Natural killer cell (primary cell): ENCODE measurements around the gene ZC3H15. TPM values are rescaled to one million over a fixed set of nuclear protein-coding genes. Genes with fewer than 3 reads are reported as not detected.

Source experiments
- ATAC-seq, 3 donors: fragments of 150-1000 bp in 2 of 3; fragments of 200-7000 bp in 1 of 3; cut with Tn5 transposase; 1 replicate in 1 of 3; 2 replicates in 2 of 3; pipeline ENCODE4 v1.10.0; 2021; ENCODE audit warnings: mild to moderate bottlenecking in 2 of 3, moderate library complexity in 2 of 3
- DNase-seq, 2 donors: peaks; one replicate each; pipeline versions ENCODE4 v3.0.0 to v3.0.0-alpha.2; 2013 to 2021; ENCODE audit warnings: mixed read lengths in 1 of 2
- H3K27ac ChIP-seq: one replicate; pipeline ENCODE4 v1.5.1; 2013; ENCODE audit warnings: mild to moderate bottlenecking, low read length
- H3K27me3 ChIP-seq: one replicate; pipeline ENCODE4 v1.6.1; 2013; ENCODE audit warnings: low read length; ENCODE audit not compliant: control insufficient read depth, insufficient read depth
- H3K36me3 ChIP-seq: one replicate; pipeline ENCODE4 v1.6.1; 2013; ENCODE audit warnings: low read length; ENCODE audit not compliant: control insufficient read depth, insufficient read depth
- H3K4me1 ChIP-seq: one replicate; pipeline ENCODE4 v1.6.1; 2013; ENCODE audit warnings: low read length; ENCODE audit not compliant: control insufficient read depth, insufficient read depth
- H3K4me3 ChIP-seq: one replicate; pipeline ENCODE4 v1.5.1; 2013; ENCODE audit warnings: low read length
- H3K9me3 ChIP-seq: one replicate; pipeline ENCODE4 v1.6.1; 2013; ENCODE audit warnings: low read length; ENCODE audit not compliant: control insufficient read depth, insufficient read depth
- H3K27ac Mint-ChIP-seq, 2 donors: one replicate each; pipeline ENCODE4 v1.8.0; 2022; ENCODE audit warnings: mild to moderate bottlenecking in 2 of 2, mixed read lengths in 2 of 2, moderate library complexity in 1 of 2
- H3K27me3 Mint-ChIP-seq, 2 donors: one replicate each; pipeline ENCODE4 v1.8.0; 2022; ENCODE audit warnings: low read depth in 2 of 2, mixed read lengths in 2 of 2
- H3K36me3 Mint-ChIP-seq: one replicate; pipeline ENCODE4 v1.8.0; 2022; ENCODE audit warnings: mixed read lengths
- H3K4me1 Mint-ChIP-seq, 2 donors: one replicate each; pipeline ENCODE4 v1.8.0; 2022; ENCODE audit warnings: mixed read lengths in 2 of 2
- H3K4me3 Mint-ChIP-seq: one replicate; pipeline ENCODE4 v1.8.0; 2022; ENCODE audit warnings: mild to moderate bottlenecking, moderate library complexity, mixed read lengths
- H3K9me3 Mint-ChIP-seq, 2 donors: one replicate each; pipeline ENCODE4 v1.8.0; 2022; ENCODE audit warnings: mixed read lengths in 2 of 2
- CTCF ChIP-seq: fragments of 200-600 bp; IDR thresholded peaks from one replicate; pipeline ENCODE4 v1.8.0; 2022; ENCODE audit warnings: antibody characterized with exemption
- WGBS: methylation state at CpG from one replicate; pipeline ENCODE4 v1.1.7; 2013; ENCODE audit warnings: missing lambda C conversion rate; ENCODE audit not compliant: insufficient coverage; 5-methylcytosine and 5-hydroxymethylcytosine counted together
- intact Hi-C: fragments of 100-400 bp; cut with micrococcal nuclease; formaldehyde crosslinking; loops from one replicate; pipeline ENCODE4 v1.14.2; 2022
- total RNA-seq, 4 donors: library from RNA; stranded (reverse); fragments of 120-200 nt in 1 of 4; gene quantifications; one replicate each; pipeline versions ENCODE4 v1.2.3 to v1.2.4, GENCODE V29; 2013 to 2022

ZC3H15 gene
- total RNA-seq, 3 donors from 2014 or later (not counting 1 experiment from before 2014, with no cell fraction given) = 92.5 to 115 (median 106) TPM

GRCh38 chr2:186508263-186508662, 22.2 kb downstream of the ZC3H15 start:
- H3K27me3 ChIP-seq = no peaks in the 10 kb centered on the region
- no peaks in the 10 kb centered on the region for H3K4me1 ChIP-seq
- 94% methylated on average over 3 of the region's 3 CpGs for WGBS
- ATAC-seq (no peak), DNase-seq (no peak)
- TF ChIP-seq CTCF = no peak
- H3K27ac ChIP-seq = no peak overlapping the region
- H3K9me3 ChIP-seq = no peaks in the 10 kb centered on the region
- Mint-ChIP-seq H3K9me3 (no peaks in the 10 kb centered on the region), H3K27ac (peak overlapping the region in 1 of 2 donors; percentile 62), H3K4me1 (peaks cover 6 to 10% of the 10 kb centered on the region in 2 donors), H3K27me3 (no peaks in the 10 kb centered on the region), H3K4me3 (no peak overlapping the region), H3K36me3 (peaks cover 35% of the 10 kb centered on the region)
- peaks cover 79% of the 10 kb centered on the region for H3K36me3 ChIP-seq
- no peak overlapping the region for H3K4me3 ChIP-seq
- intact Hi-C loops = no loop called here

- Histone ChIP-seq H3K9me3 (no peaks in the 10 kb centered on the region), H3K36me3 (peaks cover 27% of the 10 kb centered on the region), H3K4me1 (no peaks in the 10 kb centered on the region), H3K4me3 (no peak overlapping the region), H3K27ac (no peak overlapping the region), H3K27me3 (no peaks in the 10 kb centered on the region)
- ATAC-seq = no peak
- Mint-ChIP-seq H3K27me3 (no peaks in the 10 kb centered on the region), H3K4me3 (no peak overlapping the region), H3K36me3 (peaks cover 7% of the 10 kb centered on the region), H3K9me3 (no peaks in the 10 kb centered on the region), H3K4me1 (peaks cover 5 to 12% of the 10 kb centered on the region in 2 donors), H3K27ac (no peak overlapping the region)
- no peak for DNase-seq
- intact Hi-C loops = no loop called here
- WGBS = 100% methylated on average over 2 of the region's 3 CpGs
- no peak for TF ChIP-seq CTCF
These were observed 29.3 kb downstream of the ZC3H15 start for GRCh38 chr2:186515376-186515775.

- intact Hi-C loops = no loop called here
- Histone ChIP-seq H3K9me3 (no peaks in the 10 kb centered on the region), H3K4me1 (no peaks in the 10 kb centered on the region), H3K4me3 (no peak overlapping the region), H3K27me3 (no peaks in the 10 kb centered on the region), H3K36me3 (peaks cover 24% of the 10 kb centered on the region), H3K27ac (no peak overlapping the region)
- 100% methylated on average over 1 of the region's 1 CpG for WGBS
- ATAC-seq (no peak), DNase-seq (no peak)
- Mint-ChIP-seq H3K4me3 (no peak overlapping the region), H3K36me3 (peaks cover 7% of the 10 kb centered on the region), H3K9me3 (no peaks in the 10 kb centered on the region), H3K27ac (no peak overlapping the region), H3K4me1 (peaks cover 5 to 12% of the 10 kb centered on the region in 2 donors), H3K27me3 (no peaks in the 10 kb centered on the region)
- no peak for TF ChIP-seq CTCF
These were observed 30.3 kb downstream of the ZC3H15 start for GRCh38 chr2:186516396-186516795.

GRCh38 chr2:186517090-186517489, 31.0 kb downstream of the ZC3H15 start:
- Histone ChIP-seq H3K36me3 (peaks cover 18% of the 10 kb centered on the region), H3K4me1 (no peaks in the 10 kb centered on the region), H3K27me3 (no peaks in the 10 kb centered on the region), H3K9me3 (no peaks in the 10 kb centered on the region), H3K4me3 (no peak overlapping the region), H3K27ac (no peak overlapping the region)
- H3K36me3 Mint-ChIP-seq = peaks cover 7% of the 10 kb centered on the region
- no peaks in the 10 kb centered on the region for H3K9me3 Mint-ChIP-seq
- ATAC-seq (no peak), DNase-seq (no peak)
- H3K27ac Mint-ChIP-seq = no peak overlapping the region
- intact Hi-C loops = no loop called here
- peaks cover 5 to 12% of the 10 kb centered on the region in 2 donors for H3K4me1 Mint-ChIP-seq
- H3K4me3 Mint-ChIP-seq = no peak overlapping the region
- no peaks in the 10 kb centered on the region for H3K27me3 Mint-ChIP-seq
- no peak for TF ChIP-seq CTCF
